ENCODE measurements around the gene SCAF1.

SCAF1 gene

DNA sequence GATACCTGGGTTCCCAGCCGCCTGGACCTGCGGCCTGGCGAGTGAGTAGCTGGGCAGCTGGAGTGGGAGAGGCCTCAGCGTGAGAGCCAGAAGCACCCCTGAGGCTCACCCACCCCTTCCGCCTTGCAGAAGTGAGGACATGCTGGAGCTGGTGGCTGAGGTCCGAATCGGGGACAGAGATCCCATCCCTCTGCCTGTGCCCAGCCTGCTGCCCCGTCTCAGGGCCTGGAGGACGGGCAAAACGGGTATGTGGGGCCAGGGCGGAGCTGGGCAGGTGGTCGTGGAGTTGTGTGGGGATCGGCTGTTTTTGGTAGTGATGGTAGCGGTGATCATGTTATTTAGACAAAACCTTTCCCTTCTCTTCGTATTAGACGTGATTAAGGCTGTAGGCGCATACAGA, 4.6 kb downstream of the SCAF1 start:
- FAIRE-seq (no peak), DNase-seq (ENCODE audit: insufficient read length, low spot score) (no peak)
- no peak for TF ChIP-seq POLR2A (IDR thresholded peaks at IDR 0.05; ENCODE audit: low read depth, low read length)

DNA sequence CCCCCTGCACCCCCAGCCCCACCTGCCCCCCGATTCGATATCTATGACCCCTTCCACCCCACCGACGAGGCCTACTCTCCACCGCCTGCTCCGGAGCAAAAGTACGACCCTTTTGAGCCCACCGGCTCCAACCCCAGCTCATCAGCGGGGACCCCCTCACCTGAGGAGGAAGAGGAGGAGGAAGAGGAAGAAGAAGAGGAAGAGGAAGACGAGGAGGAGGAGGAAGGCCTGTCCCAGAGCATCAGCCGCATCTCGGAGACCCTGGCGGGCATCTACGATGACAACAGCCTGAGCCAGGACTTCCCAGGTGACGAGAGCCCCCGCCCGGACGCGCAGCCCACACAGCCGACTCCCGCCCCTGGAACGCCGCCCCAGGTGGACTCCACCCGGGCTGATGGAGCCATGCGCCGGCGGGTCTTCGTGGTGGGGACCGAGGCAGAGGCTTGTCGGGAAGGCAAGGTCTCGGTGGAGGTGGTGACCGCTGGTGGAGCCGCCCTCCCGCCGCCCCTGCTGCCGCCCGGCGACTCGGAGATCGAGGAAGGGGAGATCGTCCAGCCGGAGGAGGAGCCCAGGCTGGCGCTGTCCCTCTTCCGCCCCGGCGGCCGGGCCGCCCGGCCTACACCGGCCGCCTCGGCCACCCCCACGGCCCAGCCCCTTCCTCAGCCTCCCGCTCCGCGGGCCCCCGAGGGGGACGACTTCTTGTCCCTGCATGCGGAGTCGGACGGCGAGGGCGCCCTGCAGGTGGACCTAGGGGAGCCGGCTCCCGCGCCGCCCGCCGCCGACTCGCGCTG, 9.2 kb downstream of the SCAF1 start:
- DNase-seq (ENCODE audit: insufficient read length, low spot score) (no peak), FAIRE-seq (no peak)
- TF ChIP-seq POLR2A (IDR thresholded peaks at IDR 0.05; ENCODE audit: low read depth, low read length), result no peak

DNA sequence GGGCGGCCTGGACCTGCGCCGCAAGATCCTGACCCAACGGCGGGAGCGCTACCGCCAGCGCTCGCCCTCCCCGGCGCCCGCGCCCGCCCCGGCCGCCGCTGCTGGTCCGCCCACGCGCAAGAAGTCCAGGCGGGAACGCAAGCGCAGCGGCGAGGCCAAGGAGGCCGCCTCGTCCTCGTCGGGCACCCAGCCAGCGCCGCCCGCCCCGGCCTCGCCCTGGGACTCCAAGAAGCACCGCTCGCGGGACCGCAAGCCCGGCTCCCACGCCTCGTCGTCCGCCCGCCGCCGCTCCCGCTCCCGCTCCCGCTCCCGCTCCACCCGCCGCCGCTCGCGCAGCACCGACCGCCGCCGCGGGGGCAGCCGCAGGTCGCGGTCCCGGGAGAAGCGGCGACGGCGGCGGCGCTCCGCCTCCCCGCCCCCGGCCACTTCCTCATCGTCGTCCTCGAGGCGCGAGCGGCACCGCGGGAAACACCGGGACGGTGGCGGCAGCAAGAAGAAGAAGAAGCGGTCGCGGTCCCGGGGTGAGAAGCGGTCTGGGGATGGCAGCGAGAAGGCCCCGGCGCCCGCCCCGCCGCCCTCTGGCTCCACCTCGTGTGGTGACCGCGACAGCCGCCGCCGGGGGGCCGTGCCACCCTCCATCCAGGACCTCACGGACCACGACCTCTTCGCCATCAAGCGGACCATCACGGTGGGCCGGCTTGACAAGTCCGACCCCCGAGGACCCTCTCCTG, 10.0 kb downstream of the SCAF1 start:
- no peak for TF ChIP-seq POLR2A (IDR thresholded peaks at IDR 0.05; ENCODE audit: low read depth, low read length)
- no peak for FAIRE-seq
- no peak for DNase-seq (ENCODE audit: insufficient read length, low spot score)

DNA sequence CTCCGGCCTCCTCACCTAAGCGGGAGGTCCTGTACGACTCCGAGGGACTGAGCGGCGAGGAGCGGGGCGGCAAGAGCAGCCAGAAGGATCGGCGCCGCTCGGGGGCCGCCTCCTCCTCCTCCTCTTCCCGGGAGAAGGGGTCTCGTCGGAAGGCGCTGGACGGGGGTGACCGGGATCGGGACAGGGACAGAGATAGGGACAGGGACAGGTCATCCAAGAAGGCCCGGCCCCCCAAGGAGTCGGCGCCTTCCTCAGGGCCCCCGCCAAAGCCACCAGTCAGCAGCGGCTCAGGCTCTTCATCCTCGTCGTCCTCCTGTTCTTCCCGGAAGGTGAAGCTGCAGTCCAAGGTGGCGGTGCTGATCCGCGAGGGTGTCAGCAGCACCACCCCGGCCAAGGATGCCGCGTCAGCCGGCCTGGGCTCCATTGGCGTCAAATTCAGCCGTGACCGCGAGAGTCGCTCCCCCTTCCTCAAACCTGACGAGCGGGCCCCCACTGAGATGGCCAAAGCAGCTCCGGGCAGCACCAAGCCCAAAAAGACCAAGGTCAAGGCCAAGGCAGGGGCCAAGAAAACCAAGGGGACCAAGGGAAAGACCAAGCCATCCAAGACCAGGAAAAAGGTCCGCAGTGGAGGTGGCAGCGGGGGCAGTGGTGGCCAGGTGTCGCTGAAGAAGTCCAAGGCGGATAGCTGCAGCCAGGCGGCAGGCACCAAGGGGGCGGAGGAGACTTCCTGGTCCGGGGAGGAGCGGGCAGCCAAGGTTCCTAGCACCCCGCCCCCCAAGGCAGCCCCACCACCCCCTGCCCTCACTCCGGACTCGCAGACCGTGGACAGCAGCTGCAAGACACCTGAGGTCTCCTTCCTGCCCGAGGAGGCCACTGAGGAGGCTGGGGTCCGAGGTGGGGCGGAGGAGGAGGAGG, 10.8 kb downstream of the SCAF1 start:
- no peak for DNase-seq (ENCODE audit: insufficient read length, low spot score)
- TF ChIP-seq POLR2A (IDR thresholded peaks at IDR 0.05; ENCODE audit: low read depth, low read length), result no peak
- FAIRE-seq, result no peak

DNA sequence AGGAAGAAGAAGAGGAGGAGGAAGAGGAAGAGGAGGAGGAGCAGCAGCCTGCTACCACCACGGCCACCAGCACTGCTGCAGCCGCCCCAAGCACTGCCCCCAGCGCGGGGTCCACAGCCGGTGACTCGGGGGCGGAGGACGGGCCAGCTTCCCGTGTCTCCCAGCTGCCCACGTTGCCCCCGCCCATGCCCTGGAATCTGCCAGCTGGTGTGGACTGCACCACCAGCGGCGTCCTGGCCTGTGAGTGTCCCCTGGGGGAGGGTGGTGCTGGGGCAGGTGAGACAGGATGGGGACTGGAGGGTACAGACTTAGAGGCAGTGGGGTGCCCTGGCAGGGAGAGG, 11.4 kb downstream of the SCAF1 start:
- DNase-seq (ENCODE audit: insufficient read length, low spot score), result no peak
- no peak for FAIRE-seq

DNA sequence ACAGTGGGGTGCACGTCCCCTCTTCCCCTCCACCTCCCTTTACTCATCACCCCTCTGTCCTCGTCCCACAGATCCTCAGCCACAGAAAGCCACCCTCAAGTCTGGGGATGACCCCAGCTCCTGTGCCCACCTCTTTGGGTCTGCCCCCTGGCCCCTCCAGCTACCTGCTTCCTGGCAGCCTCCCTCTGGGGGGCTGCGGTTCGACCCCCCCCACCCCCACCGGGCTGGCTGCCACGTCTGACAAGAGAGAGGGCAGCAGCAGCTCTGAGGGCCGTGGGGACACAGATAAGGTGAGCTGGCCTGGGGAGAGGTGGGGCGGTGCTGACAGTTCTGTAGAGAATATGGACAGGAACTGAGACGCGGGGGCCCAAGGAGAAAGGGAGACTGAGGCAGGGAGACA, 12.6 kb downstream of the SCAF1 start:
- no peak for FAIRE-seq
- no peak for TF ChIP-seq POLR2A (IDR thresholded peaks at IDR 0.05; ENCODE audit: low read depth, low read length)
- no peak for DNase-seq (ENCODE audit: insufficient read length, low spot score)

More for the DNA sequence above, 11.4 kb downstream of the SCAF1 start:
- no peak for TF ChIP-seq POLR2A (IDR thresholded peaks at IDR 0.05; ENCODE audit: low read depth, low read length)

DNA sequence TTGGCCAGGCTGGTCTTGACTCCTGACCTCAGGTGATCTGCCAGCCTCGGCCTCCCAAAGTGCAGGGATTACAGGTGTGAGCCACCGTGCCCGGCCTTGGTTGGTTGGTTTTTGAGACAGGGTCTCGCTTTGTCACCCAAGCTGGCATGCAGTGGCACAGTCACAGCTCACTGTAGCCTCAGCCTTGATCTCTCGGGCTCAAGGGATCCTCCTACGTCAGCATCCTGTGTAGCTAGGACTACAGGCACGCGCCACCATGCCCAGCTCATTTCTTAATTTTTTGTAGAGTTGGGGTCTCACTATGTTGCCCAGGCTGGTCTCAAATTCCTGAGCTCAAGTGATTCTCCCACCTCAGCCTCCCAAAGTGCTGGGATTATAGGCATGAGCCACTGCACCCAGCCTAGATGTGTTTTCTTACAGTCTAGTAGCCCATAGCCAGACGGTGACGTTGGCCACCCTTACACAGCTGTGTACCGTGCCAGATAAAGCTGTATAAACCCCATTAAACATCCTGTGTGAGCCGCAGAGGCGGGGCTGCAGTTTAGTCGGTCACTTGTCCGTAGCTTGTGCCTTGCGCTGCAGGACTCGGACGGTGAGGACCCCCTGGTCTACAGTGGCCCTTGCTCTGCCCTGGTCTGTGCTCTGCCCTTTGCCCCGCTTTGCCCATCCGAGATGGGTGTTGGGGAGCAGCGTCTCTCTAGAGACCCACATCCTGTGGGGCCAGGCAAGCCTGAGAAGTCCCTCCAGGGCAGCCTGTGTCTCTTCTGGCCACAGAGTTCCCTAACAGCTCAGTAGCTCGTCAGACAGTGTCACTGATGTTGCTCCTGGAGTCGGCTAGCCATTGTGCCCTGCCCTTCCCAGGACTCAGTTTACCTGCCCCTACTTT, 13.8 kb downstream of the SCAF1 start:
- DNase-seq (ENCODE audit: insufficient read length, low spot score) (no peak), FAIRE-seq (no peak)
- TF ChIP-seq POLR2A (IDR thresholded peaks at IDR 0.05; ENCODE audit: low read depth, low read length), result no peak

DNA sequence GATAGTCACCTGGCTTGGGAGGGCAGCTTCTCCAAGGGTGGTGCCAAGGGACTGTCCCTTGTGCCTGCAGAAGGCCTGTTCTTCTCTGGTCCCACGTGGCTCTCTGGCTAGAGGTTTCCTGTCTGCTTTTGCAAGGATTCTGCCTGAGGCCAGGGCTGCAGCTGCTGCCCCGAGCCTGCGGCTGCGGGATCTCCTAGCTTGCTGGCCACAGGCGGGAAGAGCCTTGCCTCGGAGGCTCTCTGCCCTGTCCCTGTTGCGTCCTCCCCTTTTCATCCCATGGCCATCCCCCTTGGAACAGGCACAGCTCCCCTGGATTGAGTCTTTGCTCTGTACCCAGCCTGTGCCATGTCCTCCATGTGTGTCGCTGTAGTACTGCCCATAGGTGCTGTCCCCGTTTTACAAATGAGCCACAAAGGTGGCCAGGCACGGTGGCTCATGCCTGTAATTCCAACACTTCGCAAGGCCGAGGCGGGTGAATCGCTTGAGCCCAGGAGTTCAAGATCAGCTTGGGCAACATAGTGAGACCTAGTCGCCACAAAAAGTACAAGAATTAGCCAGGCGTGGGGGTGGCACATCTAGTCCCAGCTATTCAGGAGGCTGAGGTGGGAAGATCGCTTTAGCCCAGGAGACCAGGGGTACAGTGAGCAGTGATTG, 14.6 kb downstream of the SCAF1 start:
- no peak for TF ChIP-seq POLR2A (IDR thresholded peaks at IDR 0.05; ENCODE audit: low read depth, low read length)
- DNase-seq (ENCODE audit: insufficient read length, low spot score) (no peak), FAIRE-seq (no peak)

DNA sequence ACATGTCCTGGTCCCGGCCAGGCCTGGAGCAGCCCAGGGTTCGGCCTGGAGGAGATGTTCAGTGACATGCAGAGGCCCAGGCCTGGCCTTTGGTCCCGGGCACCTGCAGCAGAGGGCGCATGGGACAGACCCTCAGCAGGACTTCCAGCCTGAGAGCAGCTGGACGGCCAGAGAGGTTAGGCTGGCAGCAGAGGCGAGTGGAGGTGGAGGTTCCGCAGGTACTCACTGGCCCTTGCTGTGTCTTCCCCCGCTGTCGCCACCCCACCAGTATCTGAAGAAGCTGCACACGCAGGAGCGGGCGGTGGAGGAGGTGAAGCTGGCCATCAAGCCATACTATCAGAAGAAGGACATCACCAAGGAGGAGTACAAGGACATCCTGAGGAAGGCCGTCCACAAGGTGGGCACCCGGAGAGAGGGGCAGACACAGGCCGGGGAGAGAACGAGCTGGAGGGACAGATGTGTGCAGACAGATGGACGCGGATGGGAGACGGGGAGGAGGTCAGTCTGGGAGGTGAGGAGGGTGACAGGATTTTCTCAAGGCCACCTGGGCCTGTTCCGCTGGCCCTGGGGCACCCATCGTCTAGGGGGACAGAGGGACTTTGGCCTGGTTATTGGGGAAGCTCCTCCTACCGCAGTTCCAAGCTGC, 15.6 kb downstream of the SCAF1 start:
- DNase-seq (ENCODE audit: insufficient read length, low spot score), result no peak
- no peak for FAIRE-seq
- TF ChIP-seq POLR2A (IDR thresholded peaks at IDR 0.05; ENCODE audit: low read depth, low read length), result no peak

DNA sequence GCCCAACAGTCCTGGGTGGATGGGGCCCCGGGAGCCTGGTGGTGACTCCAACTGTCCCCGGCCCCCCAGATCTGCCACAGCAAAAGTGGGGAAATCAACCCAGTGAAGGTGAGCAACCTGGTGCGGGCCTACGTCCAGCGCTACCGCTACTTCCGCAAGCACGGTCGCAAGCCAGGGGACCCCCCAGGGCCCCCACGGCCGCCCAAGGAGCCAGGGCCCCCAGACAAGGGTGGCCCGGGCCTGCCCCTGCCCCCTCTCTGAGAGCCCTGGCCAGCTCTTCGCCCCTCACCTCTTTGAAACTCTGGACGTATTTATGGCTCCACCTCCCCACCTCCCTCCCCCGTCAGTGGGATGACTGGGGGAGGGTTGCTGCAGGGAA, 16.1 kb downstream of the SCAF1 start:
- TF ChIP-seq POLR2A (IDR thresholded peaks at IDR 0.05; ENCODE audit: low read depth, low read length), result no peak
- DNase-seq (ENCODE audit: insufficient read length, low spot score) (no peak), FAIRE-seq (no peak)

DNA sequence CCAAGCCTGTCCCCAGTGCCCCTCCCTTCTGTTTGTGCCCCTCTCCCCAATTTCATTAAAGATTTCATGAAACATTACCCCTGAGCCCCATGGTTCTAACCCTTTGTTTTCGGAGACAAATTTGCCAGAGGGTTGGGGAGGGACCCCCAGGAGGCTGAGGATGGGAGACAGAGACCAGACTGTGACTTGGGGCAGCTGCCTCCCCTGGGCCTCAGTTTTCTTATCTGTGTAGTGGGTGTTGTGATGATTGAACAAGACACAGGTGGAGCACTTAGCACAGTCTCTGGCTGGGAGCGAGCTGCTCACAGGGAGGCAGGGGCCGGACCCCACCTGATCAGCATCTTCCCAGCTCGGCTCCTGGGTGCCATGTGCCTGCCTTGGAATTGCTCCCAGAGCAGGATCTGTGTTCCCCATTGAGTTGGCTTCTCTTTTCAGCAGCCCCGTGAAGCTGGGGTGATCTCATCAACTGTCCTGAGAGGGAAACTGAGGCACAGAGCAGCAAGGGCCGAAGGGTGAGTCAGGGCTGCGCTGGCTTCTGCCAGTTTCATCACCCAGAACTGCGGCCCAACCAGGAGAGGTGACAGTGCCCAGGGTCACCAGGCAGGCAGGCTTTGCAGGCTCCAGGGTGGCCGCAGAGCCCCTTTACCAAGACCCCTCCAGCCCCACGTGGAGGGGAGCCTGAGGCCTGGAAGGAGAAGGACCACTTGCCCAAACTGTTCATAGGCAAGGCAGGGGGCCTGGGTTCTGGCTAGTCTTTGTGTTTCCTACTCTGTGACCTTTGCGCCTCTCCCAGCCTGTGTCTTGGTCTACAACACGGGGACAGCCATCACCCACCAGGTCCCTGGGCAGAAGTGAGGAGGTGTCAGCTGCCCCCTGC, 16.8 kb downstream of the SCAF1 start:
- DNase-seq (ENCODE audit: insufficient read length, low spot score) (no peak), FAIRE-seq (no peak)
- TF ChIP-seq POLR2A (IDR thresholded peaks at IDR 0.05; ENCODE audit: low read depth, low read length), result no peak
